GOT3 (cell line): ENCODE results near the gene FAM219B.
"Not testable (repeated sequence)": the region's sequence is repeated elsewhere in the genome, so short reads cannot be mapped to it uniquely, and the experiment has no call there.

Source experiments
- DNase-seq: peaks from one replicate; lab custom pipeline; 2025; ENCODE audit warnings: mixed read lengths; lab: John Stamatoyannopoulos, UW

The FAM219B gene

GRCh38 chr15:74906450-74907162, at the start of gene FAM219B:
Gene FAM219B, minus strand, starts transcription at chr15:74906851. Its CDS starts 51 bp downstream, at chr15:74906800.
- DNase-seq = peak; percentile 30

DNA sequence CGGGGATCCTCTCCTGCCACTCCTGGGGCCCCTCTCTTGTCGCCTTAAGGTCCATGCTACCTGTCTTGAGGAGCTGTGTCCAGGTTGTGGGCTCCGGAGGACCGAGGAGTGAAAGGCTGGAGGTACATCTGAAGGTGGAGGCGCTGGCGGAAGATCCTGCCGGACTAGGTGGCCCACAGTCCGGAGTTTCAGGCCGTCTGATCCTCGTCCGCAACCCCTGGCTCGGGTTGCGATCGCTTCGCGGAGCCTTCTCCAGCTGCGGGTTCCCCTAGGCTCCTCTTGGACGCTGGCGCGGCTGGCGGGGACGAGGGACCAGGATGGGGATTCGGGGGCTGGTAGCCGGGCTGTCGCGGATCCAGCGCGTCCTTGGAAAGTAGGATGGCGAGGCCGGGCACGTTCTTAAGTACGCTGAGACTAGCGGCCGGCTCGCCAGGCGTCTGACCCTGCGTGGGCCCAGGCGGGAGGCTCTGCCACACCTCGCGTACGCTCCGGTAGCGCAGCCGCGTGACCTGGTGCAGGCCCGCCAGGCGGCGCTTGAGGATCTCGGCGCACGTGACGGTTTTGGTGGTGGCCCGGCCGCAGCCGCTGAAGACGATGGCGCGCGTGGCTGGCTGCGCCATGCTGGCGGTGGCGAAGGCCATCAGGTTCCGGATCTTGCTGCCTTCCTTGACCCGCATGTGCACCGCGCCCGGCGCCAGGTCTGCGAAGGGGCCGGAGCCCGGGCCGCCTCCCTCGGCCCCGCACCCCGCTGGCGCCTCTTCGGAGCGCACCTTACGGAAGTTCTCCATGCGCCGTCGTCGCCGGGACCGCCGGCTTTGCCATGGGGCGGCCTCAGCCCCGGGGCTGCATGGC, 49.4 kb upstream of the FAM219B start:
- DNase-seq = no peak

DNA sequence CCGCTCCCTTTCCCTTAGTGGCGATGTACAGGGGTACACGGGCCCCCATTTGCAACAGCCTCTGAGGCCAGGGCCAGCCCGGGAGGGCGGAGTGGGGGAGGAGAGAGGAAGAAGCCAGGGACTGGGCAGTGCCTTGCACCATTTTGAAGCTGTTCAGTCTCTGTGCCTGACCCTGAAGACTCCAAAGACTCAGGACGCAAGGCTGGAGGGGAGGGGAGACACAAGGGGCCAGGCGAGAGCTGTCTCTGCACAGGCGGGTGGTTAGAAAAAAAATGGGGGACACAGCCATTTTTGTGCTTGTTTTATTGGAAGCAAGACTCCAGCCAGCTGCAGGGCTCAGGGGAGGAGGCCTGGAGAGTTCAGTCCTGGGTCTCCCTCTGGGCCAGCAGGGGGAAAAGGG, 48.4 kb upstream of the FAM219B start:
- DNase-seq = no peak

- no peak for DNase-seq
Measured at GRCh38 chr15:74954515-74954914, 47.9 kb upstream of the FAM219B start.

GRCh38 chr15:74951006-74951405, 44.4 kb upstream of the FAM219B start:
- no peak for DNase-seq

- DNase-seq = peak; percentile 19
Measured at GRCh38 chr15:74950078-74950908, 43.6 kb upstream of the FAM219B start.

- peak; percentile 86 for DNase-seq
Measured at GRCh38 chr15:74937590-74938371, 31.1 kb upstream of the FAM219B start, which contains the start of gene COX5A. Gene COX5A, minus strand, starts transcription at chr15:74938073. Its CDS starts 59 bp downstream, at chr15:74938014.

- DNase-seq = no peak
Measured at GRCh38 chr15:74937272-74937589, 30.6 kb upstream of the FAM219B start.

DNA sequence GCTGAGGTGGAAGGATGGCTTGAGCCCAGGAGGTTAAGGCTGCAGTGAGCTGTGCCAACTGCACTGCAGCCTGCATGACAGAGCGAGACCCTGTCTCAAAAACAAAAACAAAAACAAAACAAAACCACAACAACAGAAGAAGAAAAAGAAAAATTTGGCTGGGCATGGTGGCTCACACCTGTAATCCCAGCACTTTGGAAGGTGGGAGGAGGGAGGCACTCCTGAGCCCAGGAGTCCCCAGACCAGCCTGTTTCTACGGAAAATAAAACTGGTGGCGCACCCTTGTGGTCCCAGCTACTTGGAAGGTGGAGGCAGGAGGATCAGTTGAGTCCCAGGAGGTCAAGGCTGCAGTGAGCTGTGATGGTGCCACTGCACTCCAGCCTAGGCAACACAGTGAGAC, 28.5 kb upstream of the FAM219B start:
- DNase-seq = not testable (repeated sequence)

- DNase-seq = no peak
Measured at GRCh38 chr15:74933573-74933972, 26.9 kb upstream of the FAM219B start.

GRCh38 chr15:74928771-74929198, 22.1 kb upstream of the FAM219B start:
- no peak for DNase-seq

DNA sequence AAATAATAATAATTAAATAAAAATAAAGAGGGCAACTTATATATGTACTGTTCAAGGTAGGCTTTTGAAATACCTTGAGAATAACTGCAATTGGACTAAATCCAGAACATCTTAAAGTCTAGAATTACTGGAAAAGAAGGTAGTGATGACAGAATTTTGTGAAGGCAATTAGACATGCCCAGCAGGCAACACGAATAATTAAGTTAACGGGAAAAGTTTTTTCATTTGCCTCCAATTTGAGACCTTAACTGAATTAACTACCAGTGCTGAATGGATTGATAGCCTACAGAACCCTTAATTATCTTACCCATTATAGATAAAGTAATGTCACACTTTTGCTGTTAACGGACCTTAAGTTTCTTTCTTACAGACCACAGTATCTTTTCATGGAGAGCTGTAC, 17.9 kb upstream of the FAM219B start:
- no peak for DNase-seq

GRCh38 chr15:74920456-74920855, 13.8 kb upstream of the FAM219B start:
- DNase-seq = no peak

GRCh38 chr15:74917676-74918075, 11.0 kb upstream of the FAM219B start:
- no peak for DNase-seq

DNA sequence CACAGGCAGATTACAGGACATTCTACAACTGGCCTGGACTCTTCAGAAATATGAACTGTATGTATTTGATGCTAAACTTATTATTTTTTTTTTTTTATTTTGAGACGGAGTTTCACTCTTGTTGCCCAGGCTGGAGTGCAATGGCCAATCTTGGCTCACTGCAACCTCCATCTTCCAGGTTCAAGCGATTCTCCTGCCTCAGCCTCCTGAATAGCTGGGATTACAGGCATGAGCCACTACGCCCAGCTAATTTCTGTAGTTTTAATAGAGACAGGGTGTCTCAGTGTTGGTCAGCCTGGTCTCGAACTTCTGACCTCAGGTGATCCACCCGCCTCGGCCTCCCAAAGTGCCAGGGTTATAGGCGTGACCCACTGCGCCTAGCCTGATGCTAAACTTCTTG, 7.1 kb upstream of the FAM219B start:
- DNase-seq = not testable (repeated sequence)

DNA sequence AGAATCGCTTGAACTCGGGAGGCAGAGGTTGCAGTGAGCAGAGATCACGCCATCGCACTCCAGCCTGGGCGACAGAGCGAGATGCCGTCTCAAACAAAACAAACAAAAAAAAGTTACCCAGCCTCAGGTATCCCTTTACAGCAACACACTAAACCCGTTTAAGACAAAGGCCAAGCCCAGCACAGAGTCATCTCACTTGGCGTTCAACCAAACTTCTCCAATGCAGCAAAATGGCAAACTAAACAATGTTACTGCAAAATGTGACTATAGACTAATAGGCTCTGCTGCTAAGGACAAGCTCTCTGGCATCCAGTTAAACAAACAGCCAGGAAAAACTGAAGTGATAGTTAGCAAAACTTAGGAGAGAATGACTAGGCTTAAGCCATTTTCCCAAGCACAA, 6.4 kb upstream of the FAM219B start:
- no peak for DNase-seq

GRCh38 chr15:74908635-74909034, 2.0 kb upstream of the FAM219B start:
- DNase-seq = no peak

DNA sequence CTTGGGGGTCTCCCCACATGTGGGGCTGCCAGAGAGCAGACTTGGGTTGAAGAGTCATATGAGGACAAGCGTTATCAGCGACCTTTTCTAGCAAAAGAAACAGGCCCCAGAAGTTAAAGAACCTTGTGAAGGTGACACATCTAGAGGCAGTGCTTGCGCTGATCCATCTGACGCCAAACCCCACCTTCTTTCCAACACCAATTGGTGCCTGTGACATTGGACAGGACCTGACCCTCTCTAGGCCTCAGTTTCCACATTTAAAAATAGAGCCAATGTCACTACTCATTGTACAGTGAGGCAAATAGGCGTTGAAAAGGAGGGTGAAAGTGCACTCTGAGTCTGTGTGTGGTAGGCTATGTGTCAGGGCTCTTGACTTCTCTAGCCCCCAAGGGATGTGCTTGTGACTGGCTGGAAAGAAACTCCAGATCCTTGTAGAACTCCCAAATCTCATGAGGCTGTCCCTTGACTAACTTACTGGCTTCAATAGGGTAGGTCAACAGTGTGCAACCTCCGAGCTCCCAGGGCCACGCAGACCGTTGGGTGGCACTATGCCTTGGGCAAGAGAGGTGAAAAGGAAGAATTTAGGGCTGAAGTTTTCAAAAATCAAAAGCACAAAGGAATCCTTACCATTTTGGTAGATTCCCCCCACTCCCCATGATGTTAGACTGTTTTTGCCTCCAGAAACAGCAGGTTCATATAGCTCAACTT, 666 bp upstream of the FAM219B start:
- no peak for DNase-seq

GRCh38 chr15:74906067-74906449, 593 bp downstream of the FAM219B start:
- no peak for DNase-seq

DNA sequence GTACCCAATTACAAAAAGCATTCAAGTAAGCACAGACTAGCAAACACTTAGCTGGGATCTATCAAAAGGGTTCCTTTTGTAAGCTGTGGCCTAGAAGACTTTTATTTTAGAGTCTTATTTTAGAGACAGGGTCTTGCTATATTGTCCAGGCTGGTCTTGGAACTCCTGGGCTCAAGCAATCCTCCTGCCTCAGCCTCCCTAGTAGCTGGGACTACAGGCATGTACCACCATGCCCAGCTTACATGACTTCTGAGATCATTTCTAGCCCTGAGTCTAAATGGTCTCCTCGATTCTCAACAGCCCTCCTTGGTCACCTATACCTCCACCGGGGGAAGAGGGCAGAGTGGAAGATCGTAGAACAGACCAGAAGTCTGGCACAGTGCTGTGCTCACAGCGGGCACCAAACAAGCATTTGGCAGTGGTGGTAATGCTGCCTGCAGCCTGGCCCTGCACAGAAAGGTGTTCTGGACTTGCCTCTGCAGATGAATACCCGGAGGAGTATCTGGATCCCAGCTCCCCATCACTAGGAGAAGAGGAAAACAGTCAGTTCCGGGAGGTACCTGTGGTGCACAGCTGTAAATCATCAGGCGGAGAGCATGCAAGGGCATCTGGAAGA, 2.4 kb downstream of the FAM219B start:
- DNase-seq = no peak
